EL (cell line): ENCODE measurements around the gene MDM1.

Source experiments
- DNase-seq: peaks from one replicate; pipeline ENCODE4 v3.0.0-alpha.2; 2016

The MDM1 gene

DNA sequence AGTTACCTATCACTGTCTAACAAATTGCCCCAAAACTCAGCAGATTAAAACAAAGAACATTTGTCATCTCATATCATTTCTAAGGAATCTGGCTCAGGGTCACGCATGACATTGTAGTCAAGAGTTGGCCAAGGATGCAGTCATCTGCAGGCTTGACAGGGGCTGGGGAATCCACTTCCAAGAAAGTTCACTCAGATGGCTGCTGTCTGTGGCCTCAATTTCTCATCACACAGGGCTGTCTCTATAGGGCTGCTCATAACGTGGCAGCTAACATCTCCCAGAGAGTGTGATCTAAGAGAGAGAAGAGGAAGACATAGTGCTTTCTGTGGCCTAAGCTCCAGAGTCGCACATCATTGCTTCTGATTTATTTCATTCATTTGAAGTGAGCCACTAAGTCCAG, 61.8 kb downstream of the MDM1 start:
- no peak for DNase-seq

- no peak for DNase-seq
These were observed 62.4 kb downstream of the MDM1 start for GRCh38 chr12:68269779-68270178.

- DNase-seq, result no peak
These were observed 63.2 kb downstream of the MDM1 start for GRCh38 chr12:68268967-68269366.

DNA sequence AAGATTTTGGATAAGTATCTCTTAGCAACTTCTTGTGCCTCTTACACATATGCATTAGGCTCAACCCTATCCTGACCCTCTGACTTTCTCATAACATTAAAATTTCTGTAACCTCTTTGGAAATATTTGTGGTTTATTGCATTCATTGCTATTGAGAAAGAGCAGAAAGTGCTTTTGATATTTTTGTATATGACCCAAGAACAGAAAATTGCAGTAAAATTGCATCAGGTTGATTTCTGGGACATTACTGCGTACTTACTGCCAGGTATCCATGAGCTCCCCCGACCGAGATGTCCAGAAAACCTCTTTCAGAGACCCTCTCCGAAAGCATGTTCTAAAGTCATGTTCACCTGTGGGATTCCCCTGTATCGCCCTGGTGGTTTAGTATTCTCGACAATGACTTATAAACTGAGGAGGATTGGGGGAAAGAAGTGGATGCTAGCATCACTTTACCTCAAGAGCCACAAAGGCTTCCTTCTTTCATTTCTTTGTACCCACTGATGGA, 64.2 kb downstream of the MDM1 start:
- DNase-seq, result peak; percentile 89

- DNase-seq, result peak; percentile 74
These were observed 67.3 kb downstream of the MDM1 start for GRCh38 chr12:68264857-68265256.

GRCh38 chr12:68264158-68264855, 67.9 kb downstream of the MDM1 start:
- DNase-seq, result no peak

GRCh38 chr12:68263366-68263765, 68.8 kb downstream of the MDM1 start:
- DNase-seq, result peak; percentile 52

GRCh38 chr12:68261896-68262295, 70.3 kb downstream of the MDM1 start:
- DNase-seq, result no peak

- no peak for DNase-seq
These were observed 72.0 kb downstream of the MDM1 start for GRCh38 chr12:68260153-68260552.

- DNase-seq, result peak; percentile 90
These were observed 72.7 kb downstream of the MDM1 start for GRCh38 chr12:68259318-68259940.

DNA sequence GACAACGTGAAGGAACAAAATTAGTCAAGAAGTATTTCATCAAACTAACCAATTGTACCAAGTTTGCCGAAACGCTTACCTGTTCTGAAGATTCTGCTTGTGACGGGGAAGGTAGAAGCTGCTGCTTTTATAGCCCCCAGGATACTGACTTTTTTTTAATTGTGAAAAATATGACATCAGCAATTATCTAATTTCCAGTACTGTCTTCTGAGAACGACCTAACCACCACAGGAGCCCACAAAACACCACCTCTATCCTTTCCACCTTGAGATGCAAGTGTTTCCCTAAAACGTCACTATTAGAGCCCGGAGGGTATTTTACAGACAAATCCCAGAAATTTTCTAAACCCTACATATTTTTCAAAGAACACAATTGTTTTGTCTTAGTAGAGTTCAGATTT, 78.7 kb downstream of the MDM1 start, which contains the start of gene IL22:
IL22 (minus strand) TSS at position 101 of the 400 bp plus-strand sequence. CDS start 156 bp downstream, outside the sequence.
- DNase-seq, result no peak

- no peak for DNase-seq
These were observed 80.1 kb downstream of the MDM1 start for GRCh38 chr12:68252077-68252476.

- DNase-seq, result no peak
These were observed 81.7 kb downstream of the MDM1 start for GRCh38 chr12:68250454-68250853.

GRCh38 chr12:68247785-68248184, 84.4 kb downstream of the MDM1 start:
- DNase-seq, result no peak

GRCh38 chr12:68246350-68246749, 85.8 kb downstream of the MDM1 start:
- no peak for DNase-seq

- no peak for DNase-seq
These were observed 86.8 kb downstream of the MDM1 start for GRCh38 chr12:68245180-68246021.
